ENCODE results near the gene SPATA20. TPM values are rescaled to one million over a fixed set of nuclear protein-coding genes. Genes with fewer than 3 reads are reported as not detected.

The SPATA20 gene
- total and polyA plus RNA-seq, 2 donors: 8.0 to 12.4 TPM

GRCh38 chr17:50593321-50593720 lies 46.3 kb downstream of the SPATA20 start:
- H3K27me3 ChIP-seq (ENCODE audit: control insufficient read depth in 2 of 2, insufficient read depth in 1 of 2, low read length in 1 of 2): peaks cover 0 to 22% of the 10 kb centered on the region in 2 donors
- DNase-seq (ENCODE audit: low read depth in 6 of 9, low spot score in 9 of 9): no peak
- H3K36me3 ChIP-seq (ENCODE audit: control insufficient read depth in 2 of 2, insufficient read depth in 2 of 2, low read length in 1 of 2): no peaks in the 10 kb centered on the region
- no peaks in the 10 kb centered on the region for H3K9me3 ChIP-seq (ENCODE audit: control insufficient read depth in 2 of 2, insufficient read depth in 1 of 2, low read length in 1 of 2)
- H3K27ac ChIP-seq (ENCODE audit: low read depth in 1 of 2, low read length in 1 of 2): no peak overlapping the region
- peaks cover 0 to 4% of the 10 kb centered on the region in 2 donors for H3K4me1 ChIP-seq (ENCODE audit: control insufficient read depth in 2 of 2, insufficient read depth in 2 of 2, low read length in 2 of 2)
- 76% methylated on average over 10 of the region's 10 CpGs for WGBS
- no peak overlapping the region for H3K4me3 ChIP-seq (ENCODE audit: low read length in 2 of 2)

GRCh38 chr17:50594128-50594823 lies 47.3 kb downstream of the SPATA20 start:
- Histone ChIP-seq H3K27me3 (ENCODE audit: control insufficient read depth in 2 of 2, insufficient read depth in 1 of 2, low read length in 1 of 2) (peaks cover 0 to 20% of the 10 kb centered on the region in 2 donors), H3K4me3 (ENCODE audit: low read length in 2 of 2) (no peak overlapping the region), H3K9me3 (ENCODE audit: control insufficient read depth in 2 of 2, insufficient read depth in 1 of 2, low read length in 1 of 2) (no peaks in the 10 kb centered on the region), H3K36me3 (ENCODE audit: control insufficient read depth in 2 of 2, insufficient read depth in 2 of 2, low read length in 1 of 2) (no peaks in the 10 kb centered on the region), H3K4me1 (ENCODE audit: control insufficient read depth in 2 of 2, insufficient read depth in 2 of 2, low read length in 2 of 2) (no peaks in the 10 kb centered on the region), H3K27ac (ENCODE audit: low read depth in 1 of 2, low read length in 1 of 2) (no peak overlapping the region)
- 90% methylated on average over 11 of the region's 11 CpGs for WGBS
- DNase-seq (ENCODE audit: low read depth in 6 of 9, low spot score in 9 of 9): no peak

GRCh38 chr17:50594892-50595291 lies 47.9 kb downstream of the SPATA20 start:
- 95% methylated on average over 21 of the region's 21 CpGs for WGBS

GRCh38 chr17:50596191-50597037 lies 49.4 kb downstream of the SPATA20 start:
- no peaks in the 10 kb centered on the region for H3K36me3 ChIP-seq (ENCODE audit: control insufficient read depth in 2 of 2, insufficient read depth in 2 of 2, low read length in 1 of 2)
- no peak overlapping the region for H3K27ac ChIP-seq (ENCODE audit: low read depth in 1 of 2, low read length in 1 of 2)
- WGBS: 88% methylated on average over 34 of the region's 34 CpGs
- DNase-seq (ENCODE audit: low read depth in 6 of 9, low spot score in 9 of 9): no peak
- H3K4me3 ChIP-seq (ENCODE audit: low read length in 2 of 2): no peak overlapping the region
- peaks cover 0 to 20% of the 10 kb centered on the region in 2 donors for H3K27me3 ChIP-seq (ENCODE audit: control insufficient read depth in 2 of 2, insufficient read depth in 1 of 2, low read length in 1 of 2)
- H3K4me1 ChIP-seq (ENCODE audit: control insufficient read depth in 2 of 2, insufficient read depth in 2 of 2, low read length in 2 of 2): no peaks in the 10 kb centered on the region
- no peaks in the 10 kb centered on the region for H3K9me3 ChIP-seq (ENCODE audit: control insufficient read depth in 2 of 2, insufficient read depth in 1 of 2, low read length in 1 of 2)

More at GRCh38 chr17:50594892-50595291, 47.9 kb downstream of the SPATA20 start:
- no peaks in the 10 kb centered on the region for H3K36me3 ChIP-seq (ENCODE audit: control insufficient read depth in 2 of 2, insufficient read depth in 2 of 2, low read length in 1 of 2)
- DNase-seq (ENCODE audit: low read depth in 6 of 9, low spot score in 9 of 9): no peak
- H3K27me3 ChIP-seq (ENCODE audit: control insufficient read depth in 2 of 2, insufficient read depth in 1 of 2, low read length in 1 of 2): peaks cover 0 to 20% of the 10 kb centered on the region in 2 donors
- no peaks in the 10 kb centered on the region for H3K9me3 ChIP-seq (ENCODE audit: control insufficient read depth in 2 of 2, insufficient read depth in 1 of 2, low read length in 1 of 2)
- H3K4me1 ChIP-seq (ENCODE audit: control insufficient read depth in 2 of 2, insufficient read depth in 2 of 2, low read length in 2 of 2): no peaks in the 10 kb centered on the region
- no peak overlapping the region for H3K27ac ChIP-seq (ENCODE audit: low read depth in 1 of 2, low read length in 1 of 2)
- no peak overlapping the region for H3K4me3 ChIP-seq (ENCODE audit: low read length in 2 of 2)

- no peak for DNase-seq (ENCODE audit: low read depth in 6 of 9, low spot score in 9 of 9)
- 72% methylated on average over 5 of the region's 5 CpGs for WGBS
- H3K4me3 ChIP-seq (ENCODE audit: low read length in 2 of 2): no peak overlapping the region
- H3K27me3 ChIP-seq (ENCODE audit: control insufficient read depth in 2 of 2, insufficient read depth in 1 of 2, low read length in 1 of 2): peaks cover 0 to 20% of the 10 kb centered on the region in 2 donors
- no peaks in the 10 kb centered on the region for H3K36me3 ChIP-seq (ENCODE audit: control insufficient read depth in 2 of 2, insufficient read depth in 2 of 2, low read length in 1 of 2)
- H3K4me1 ChIP-seq (ENCODE audit: control insufficient read depth in 2 of 2, insufficient read depth in 2 of 2, low read length in 2 of 2): no peaks in the 10 kb centered on the region
- H3K9me3 ChIP-seq (ENCODE audit: control insufficient read depth in 2 of 2, insufficient read depth in 1 of 2, low read length in 1 of 2): no peaks in the 10 kb centered on the region
- no peak overlapping the region for H3K27ac ChIP-seq (ENCODE audit: low read depth in 1 of 2, low read length in 1 of 2)
Observed at GRCh38 chr17:50598487-50598886, 51.5 kb downstream of the SPATA20 start.

GRCh38 chr17:50599606-50600005 lies 52.6 kb downstream of the SPATA20 start:
- no peaks in the 10 kb centered on the region for H3K9me3 ChIP-seq (ENCODE audit: control insufficient read depth in 2 of 2, insufficient read depth in 1 of 2, low read length in 1 of 2)
- no peaks in the 10 kb centered on the region for H3K36me3 ChIP-seq (ENCODE audit: control insufficient read depth in 2 of 2, insufficient read depth in 2 of 2, low read length in 1 of 2)
- no peak overlapping the region for H3K27ac ChIP-seq (ENCODE audit: low read depth in 1 of 2, low read length in 1 of 2)
- peaks cover 0 to 6% of the 10 kb centered on the region in 2 donors for H3K4me1 ChIP-seq (ENCODE audit: control insufficient read depth in 2 of 2, insufficient read depth in 2 of 2, low read length in 2 of 2)
- no peak for DNase-seq (ENCODE audit: low read depth in 6 of 9, low spot score in 9 of 9)
- 97% methylated on average over 15 of the region's 15 CpGs for WGBS
- no peak overlapping the region for H3K4me3 ChIP-seq (ENCODE audit: low read length in 2 of 2)
- peaks cover 0 to 22% of the 10 kb centered on the region in 2 donors for H3K27me3 ChIP-seq (ENCODE audit: control insufficient read depth in 2 of 2, insufficient read depth in 1 of 2, low read length in 1 of 2)

GRCh38 chr17:50601823-50602375 lies 54.9 kb downstream of the SPATA20 start:
- H3K27me3 ChIP-seq (ENCODE audit: control insufficient read depth in 2 of 2, insufficient read depth in 1 of 2, low read length in 1 of 2): peaks cover 0 to 30% of the 10 kb centered on the region in 2 donors

GRCh38 chr17:50602836-50603235 lies 55.9 kb downstream of the SPATA20 start:
- no peak for DNase-seq (ENCODE audit: low read depth in 6 of 9, low spot score in 9 of 9)
- no peak overlapping the region for H3K27ac ChIP-seq (ENCODE audit: low read depth in 1 of 2, low read length in 1 of 2)
- no peak overlapping the region for H3K4me3 ChIP-seq (ENCODE audit: low read length in 2 of 2)
- H3K4me1 ChIP-seq (ENCODE audit: control insufficient read depth in 2 of 2, insufficient read depth in 2 of 2, low read length in 2 of 2): peaks cover 0 to 18% of the 10 kb centered on the region in 2 donors
- H3K9me3 ChIP-seq (ENCODE audit: control insufficient read depth in 2 of 2, insufficient read depth in 1 of 2, low read length in 1 of 2): no peaks in the 10 kb centered on the region
- 94% methylated on average over 18 of the region's 18 CpGs for WGBS
- H3K36me3 ChIP-seq (ENCODE audit: control insufficient read depth in 2 of 2, insufficient read depth in 2 of 2, low read length in 1 of 2): no peaks in the 10 kb centered on the region
- H3K27me3 ChIP-seq (ENCODE audit: control insufficient read depth in 2 of 2, insufficient read depth in 1 of 2, low read length in 1 of 2): peaks cover 0 to 32% of the 10 kb centered on the region in 2 donors

More at GRCh38 chr17:50601823-50602375, 54.9 kb downstream of the SPATA20 start:
- Histone ChIP-seq H3K4me1 (ENCODE audit: control insufficient read depth in 2 of 2, insufficient read depth in 2 of 2, low read length in 2 of 2) (peaks cover 0 to 18% of the 10 kb centered on the region in 2 donors), H3K27ac (ENCODE audit: low read depth in 1 of 2, low read length in 1 of 2) (no peak overlapping the region), H3K4me3 (ENCODE audit: low read length in 2 of 2) (no peak overlapping the region), H3K36me3 (ENCODE audit: control insufficient read depth in 2 of 2, insufficient read depth in 2 of 2, low read length in 1 of 2) (no peaks in the 10 kb centered on the region), H3K9me3 (ENCODE audit: control insufficient read depth in 2 of 2, insufficient read depth in 1 of 2, low read length in 1 of 2) (no peaks in the 10 kb centered on the region)
- no peak for DNase-seq (ENCODE audit: low read depth in 6 of 9, low spot score in 9 of 9)
- 94% methylated on average over 13 of the region's 13 CpGs for WGBS

GRCh38 chr17:50603340-50603739 lies 56.4 kb downstream of the SPATA20 start:
- Histone ChIP-seq H3K27me3 (ENCODE audit: control insufficient read depth in 2 of 2, insufficient read depth in 1 of 2, low read length in 1 of 2) (peaks cover 0 to 36% of the 10 kb centered on the region in 2 donors), H3K9me3 (ENCODE audit: control insufficient read depth in 2 of 2, insufficient read depth in 1 of 2, low read length in 1 of 2) (no peaks in the 10 kb centered on the region), H3K4me1 (ENCODE audit: control insufficient read depth in 2 of 2, insufficient read depth in 2 of 2, low read length in 2 of 2) (peaks cover 0 to 18% of the 10 kb centered on the region in 2 donors), H3K36me3 (ENCODE audit: control insufficient read depth in 2 of 2, insufficient read depth in 2 of 2, low read length in 1 of 2) (no peaks in the 10 kb centered on the region), H3K4me3 (ENCODE audit: low read length in 2 of 2) (no peak overlapping the region), H3K27ac (ENCODE audit: low read depth in 1 of 2, low read length in 1 of 2) (no peak overlapping the region)
- WGBS: 79% methylated on average over 9 of the region's 9 CpGs
- peak in 1 of 9 donors; percentile 7 for DNase-seq (ENCODE audit: low read depth in 6 of 9, low spot score in 9 of 9)
